H9 (cell line): ENCODE data around the gene UGT2B28. TPM values are rescaled to one million over a fixed set of nuclear protein-coding genes. Genes with fewer than 3 reads are reported as not detected.
"Not testable (repeated sequence)": the region's sequence is repeated elsewhere in the genome, so short reads cannot be mapped to it uniquely, and the experiment has no call there.

Experiments
- DNase-seq: peaks from one replicate; pipeline ENCODE4 v3.0.0-alpha.2; 2017
- H2AFZ ChIP-seq: one replicate; pipeline ENCODE4 v1.6.1; 2013; ENCODE audit warnings: mild to moderate bottlenecking, low read length, control low read depth, moderate library complexity
- H2AK5ac ChIP-seq: 2 replicates; pipeline ENCODE4 v1.6.1; 2013; ENCODE audit warnings: low read length, control low read depth, mixed read lengths; ENCODE audit not compliant: insufficient read length
- H2BK120ac ChIP-seq: one replicate; pipeline ENCODE4 v1.6.1; 2013; ENCODE audit warnings: low read depth, mild to moderate bottlenecking, low read length, control low read depth, inconsistent platforms; ENCODE audit not compliant: poor library complexity, severe bottlenecking
- H2BK12ac ChIP-seq: 2 replicates; pipeline ENCODE4 v1.6.1; 2013; ENCODE audit warnings: low read length, control low read depth, mixed read lengths, low read depth; ENCODE audit not compliant: insufficient read length
- H2BK15ac ChIP-seq: 2 replicates; pipeline ENCODE4 v1.6.1; 2013; ENCODE audit warnings: low read depth, low read length, control low read depth
- H2BK20ac ChIP-seq: one replicate; pipeline ENCODE4 v1.6.1; 2013; ENCODE audit warnings: low read depth, mild to moderate bottlenecking, low read length, control low read depth, inconsistent platforms; ENCODE audit not compliant: poor library complexity, severe bottlenecking
- H2BK5ac ChIP-seq: 2 replicates; pipeline ENCODE4 v1.6.1; 2013; ENCODE audit warnings: low read length, control low read depth, mixed read lengths; ENCODE audit not compliant: insufficient read length
- H3K14ac ChIP-seq: 2 replicates; pipeline ENCODE4 v1.6.1; 2013; ENCODE audit warnings: low read length, control low read depth; ENCODE audit not compliant: insufficient read depth
- H3K18ac ChIP-seq: 2 replicates; pipeline ENCODE4 v1.6.1; 2013; ENCODE audit warnings: low read depth, mild to moderate bottlenecking, mixed read lengths, low read length, control low read depth; ENCODE audit not compliant: insufficient read length
- H3K23ac ChIP-seq: 2 replicates; pipeline ENCODE4 v1.6.1; 2013; ENCODE audit warnings: low read length, control low read depth, mixed read lengths, low read depth; ENCODE audit not compliant: insufficient read length
- H3K23me2 ChIP-seq: 2 replicates; pipeline ENCODE4 v1.6.1; 2013; ENCODE audit warnings: low read depth, mild to moderate bottlenecking, mixed read lengths, low read length, control low read depth; ENCODE audit not compliant: insufficient read length, poor library complexity, severe bottlenecking
- H3K27ac ChIP-seq: 2 replicates; pipeline ENCODE4 v1.5.1; 2013; ENCODE audit warnings: low read length, control low read depth, mixed read lengths, low read depth; ENCODE audit not compliant: insufficient read length
- H3K27me3 ChIP-seq: 2 replicates; pipeline ENCODE4 v1.6.1; 2013; ENCODE audit warnings: low read length, control low read depth, inconsistent platforms; ENCODE audit not compliant: insufficient read depth
- H3K4ac ChIP-seq: 2 replicates; pipeline ENCODE4 v1.6.1; 2013; ENCODE audit warnings: low read depth, mild to moderate bottlenecking, control low read depth, inconsistent platforms, low read length, moderate library complexity
- H3K4me1 ChIP-seq: 2 replicates; pipeline ENCODE4 v1.6.1; 2013; ENCODE audit warnings: low read length, control low read depth, inconsistent platforms; ENCODE audit not compliant: insufficient read depth
- H3K4me2 ChIP-seq: 2 replicates; pipeline ENCODE4 v1.6.1; 2013; ENCODE audit warnings: low read length, control low read depth, mixed read lengths; ENCODE audit not compliant: insufficient read length, insufficient read depth
- H3K56ac ChIP-seq: 2 replicates; pipeline ENCODE4 v1.6.1; 2013; ENCODE audit warnings: low read depth, mild to moderate bottlenecking, mixed read lengths, low read length, control low read depth; ENCODE audit not compliant: insufficient read length
- H3K79me1 ChIP-seq: 2 replicates; pipeline ENCODE4 v1.6.1; 2013; ENCODE audit warnings: low read depth, mild to moderate bottlenecking, moderate library complexity, low read length, control low read depth, inconsistent platforms; ENCODE audit not compliant: insufficient read depth, poor library complexity, severe bottlenecking
- H3K79me2 ChIP-seq: 2 replicates; pipeline ENCODE4 v1.6.1; 2013; ENCODE audit warnings: low read length, control low read depth, inconsistent platforms; ENCODE audit not compliant: insufficient read depth
- H3K9ac ChIP-seq: 2 replicates; pipeline ENCODE4 v1.6.1; 2013; ENCODE audit warnings: low read length, control low read depth, mixed read lengths; ENCODE audit not compliant: insufficient read length; ENCODE audit errors: extremely low read depth
- H3K9me3 ChIP-seq: one replicate; pipeline ENCODE4 v1.6.1; 2013; ENCODE audit warnings: low read depth, low read length, inconsistent platforms; ENCODE audit not compliant: control insufficient read depth
- H3T11ph ChIP-seq: one replicate; pipeline ENCODE4 v1.6.1; 2013; ENCODE audit warnings: mild to moderate bottlenecking, low read length, control low read depth, inconsistent platforms
- H4K20me1 ChIP-seq: one replicate; pipeline ENCODE4 v1.6.1; 2013; ENCODE audit not compliant: control insufficient read depth, insufficient read length, insufficient read depth
- H4K5ac ChIP-seq: 2 replicates; pipeline ENCODE4 v1.6.1; 2013; ENCODE audit warnings: low read depth, mild to moderate bottlenecking, mixed read lengths, low read length, control low read depth; ENCODE audit not compliant: insufficient read length
- H4K8ac ChIP-seq: replicated peaks from 2 replicates; pipeline ENCODE4 v1.6.1; 2013; ENCODE audit warnings: low read length, control low read depth, mixed read lengths, low read depth; ENCODE audit not compliant: insufficient read length
- H4K91ac ChIP-seq: 2 replicates; pipeline ENCODE4 v1.6.1; 2013; ENCODE audit warnings: low read depth, mild to moderate bottlenecking, moderate library complexity, mixed read lengths, low read length, control low read depth; ENCODE audit not compliant: insufficient read length
- H3K27ac Mint-ChIP-seq, 3 experiments: 2 replicates in 2 of 3; 3 replicates in 1 of 3; pipeline ENCODE4 v1.8.0; 2020 to 2021; ENCODE audit warnings: mixed read lengths in 3 of 3, mild to moderate bottlenecking in 1 of 3, moderate library complexity in 1 of 3
- H3K27me3 Mint-ChIP-seq: 2 replicates; pipeline ENCODE4 v1.8.0; 2021; ENCODE audit warnings: low read depth, mild to moderate bottlenecking, moderate library complexity, mixed read lengths
- H3K36me3 Mint-ChIP-seq, 3 experiments: 2 replicates in 2 of 3; 3 replicates in 1 of 3; pipeline ENCODE4 v1.8.0; 2020 to 2021; ENCODE audit warnings: low read depth in 3 of 3, mixed read lengths in 3 of 3; ENCODE audit not compliant: insufficient read depth in 1 of 3
- H3K4me1 Mint-ChIP-seq, 2 experiments: 2 replicates each; pipeline ENCODE4 v1.8.0; 2020; ENCODE audit warnings: mixed read lengths in 2 of 2
- H3K4me3 Mint-ChIP-seq, 2 experiments: 2 replicates in 1 of 2; 3 replicates in 1 of 2; pipeline ENCODE4 v1.8.0; 2020 to 2021; ENCODE audit warnings: mild to moderate bottlenecking in 2 of 2, mixed read lengths in 2 of 2, moderate library complexity in 1 of 2
- H3K9me3 Mint-ChIP-seq, 2 experiments: 2 replicates in 1 of 2; 3 replicates in 1 of 2; pipeline ENCODE4 v1.8.0; 2020; ENCODE audit warnings: mild to moderate bottlenecking in 2 of 2, mixed read lengths in 2 of 2, moderate library complexity in 1 of 2
- WGBS: extraction: QIAGEN DNeasy Blood & Tissue Kit; methylation state at CpG from one replicate; pipeline ENCODE4 v1.1.7; 2013; ENCODE audit warnings: missing lambda C conversion rate, low lambda C conversion rate, mixed read lengths; ENCODE audit not compliant: insufficient read length; ENCODE audit errors: extremely low coverage; 5-methylcytosine and 5-hydroxymethylcytosine counted together
- total RNA-seq: library from RNA; stranded (reverse); gene quantifications from 2 replicates; pipeline ENCODE4 v1.2.1, GENCODE V29; 2021
- TF ChIP-seq, protein P1 (sequence below): fragments of 200-600 bp; sonication (generic); conservative IDR thresholded peaks from 3 replicates; pipeline ENCODE4 v1.8.0; 2021; ENCODE audit warnings: antibody characterized with exemption, mild to moderate bottlenecking

UGT2B28 gene
- total RNA-seq, 1 experiment from 2014 or later: not detected

DNA sequence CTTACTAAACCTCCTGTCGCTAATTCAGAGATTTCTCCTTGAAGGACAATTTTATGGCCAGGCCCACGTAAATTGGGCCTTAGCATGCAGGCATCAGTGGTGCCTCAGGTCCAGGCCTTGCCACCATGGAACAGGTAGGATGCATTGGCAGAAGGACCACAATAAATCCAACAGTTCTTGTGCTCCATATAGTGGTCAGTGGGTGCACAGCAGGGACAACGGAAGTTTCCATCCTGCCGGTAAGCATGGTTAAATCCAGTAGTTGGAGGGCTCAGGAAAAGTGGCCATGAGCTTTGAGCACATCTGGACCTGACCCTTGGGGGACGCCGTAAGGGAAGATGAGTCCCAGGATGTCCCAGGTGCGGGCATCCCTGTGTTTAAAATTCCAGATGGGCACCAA lies 11.7 kb upstream of the UGT2B28 start:
- peak overlapping the region in 1 of 3 experiments; percentile 22; a peak in 1 of 7 replicates for H3K27ac Mint-ChIP-seq
- not testable (repeated sequence) for H2BK15ac ChIP-seq, H4K5ac ChIP-seq, H3K27me3 Mint-ChIP-seq, H3K18ac ChIP-seq, H4K91ac ChIP-seq, H3K4ac ChIP-seq, H3K9me3 Mint-ChIP-seq, H3K23ac ChIP-seq, H2AK5ac ChIP-seq, H3K27ac ChIP-seq, H3K9me3 ChIP-seq, H3K9ac ChIP-seq, H3K79me1 ChIP-seq, H3K79me2 ChIP-seq, H3K4me1 Mint-ChIP-seq, H3K14ac ChIP-seq, H3K4me3 Mint-ChIP-seq, H3K27me3 ChIP-seq, DNase-seq, H3K4me2 ChIP-seq, H3K23me2 ChIP-seq, H2BK20ac ChIP-seq, H3T11ph ChIP-seq, H3K36me3 Mint-ChIP-seq, H4K8ac ChIP-seq, H3K4me1 ChIP-seq, H3K56ac ChIP-seq, H2BK12ac ChIP-seq, H2BK120ac ChIP-seq, H2AFZ ChIP-seq, H4K20me1 ChIP-seq, H2BK5ac ChIP-seq
- TF ChIP-seq, protein P1, sequence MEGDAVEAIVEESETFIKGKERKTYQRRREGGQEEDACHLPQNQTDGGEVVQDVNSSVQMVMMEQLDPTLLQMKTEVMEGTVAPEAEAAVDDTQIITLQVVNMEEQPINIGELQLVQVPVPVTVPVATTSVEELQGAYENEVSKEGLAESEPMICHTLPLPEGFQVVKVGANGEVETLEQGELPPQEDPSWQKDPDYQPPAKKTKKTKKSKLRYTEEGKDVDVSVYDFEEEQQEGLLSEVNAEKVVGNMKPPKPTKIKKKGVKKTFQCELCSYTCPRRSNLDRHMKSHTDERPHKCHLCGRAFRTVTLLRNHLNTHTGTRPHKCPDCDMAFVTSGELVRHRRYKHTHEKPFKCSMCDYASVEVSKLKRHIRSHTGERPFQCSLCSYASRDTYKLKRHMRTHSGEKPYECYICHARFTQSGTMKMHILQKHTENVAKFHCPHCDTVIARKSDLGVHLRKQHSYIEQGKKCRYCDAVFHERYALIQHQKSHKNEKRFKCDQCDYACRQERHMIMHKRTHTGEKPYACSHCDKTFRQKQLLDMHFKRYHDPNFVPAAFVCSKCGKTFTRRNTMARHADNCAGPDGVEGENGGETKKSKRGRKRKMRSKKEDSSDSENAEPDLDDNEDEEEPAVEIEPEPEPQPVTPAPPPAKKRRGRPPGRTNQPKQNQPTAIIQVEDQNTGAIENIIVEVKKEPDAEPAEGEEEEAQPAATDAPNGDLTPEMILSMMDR: peak; percentile 18; the same call in 1 of the 3 replicates
- no CpG with 5 or more reads among the region's 7 CpGs for WGBS

DNA sequence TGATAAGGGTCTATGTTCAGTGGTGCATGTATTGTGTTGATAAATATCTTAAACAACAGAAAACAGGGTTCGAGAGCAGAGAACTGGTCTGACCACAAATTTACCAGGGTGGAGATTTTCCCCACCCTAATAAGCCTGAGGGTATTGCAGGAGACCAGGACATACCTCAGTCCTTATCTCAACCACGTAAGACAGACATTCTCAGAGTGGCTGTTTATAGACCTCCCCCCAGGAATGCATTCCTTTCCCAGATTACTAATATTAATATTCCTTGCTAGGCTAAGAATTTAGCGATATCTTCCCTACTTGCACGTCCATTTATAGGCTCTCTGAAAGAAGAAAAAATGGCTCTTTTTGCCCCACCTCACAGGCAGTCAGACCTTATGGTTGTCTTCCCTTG lies 16.1 kb downstream of the UGT2B28 start:
- H2BK15ac ChIP-seq, H3K4me3 Mint-ChIP-seq, H2AFZ ChIP-seq, H3K14ac ChIP-seq, H3K27me3 ChIP-seq, H3K27ac ChIP-seq, H3K56ac ChIP-seq, H2BK20ac ChIP-seq, H4K20me1 ChIP-seq, H3K18ac ChIP-seq, H2BK12ac ChIP-seq, H3K4me1 ChIP-seq, H3K9me3 Mint-ChIP-seq, H3K4ac ChIP-seq, H3K23ac ChIP-seq, H3K79me1 ChIP-seq, H3K36me3 Mint-ChIP-seq, H2BK5ac ChIP-seq, H3K23me2 ChIP-seq, H3K9me3 ChIP-seq, H2AK5ac ChIP-seq, H2BK120ac ChIP-seq, H4K91ac ChIP-seq, H4K8ac ChIP-seq, H3K4me1 Mint-ChIP-seq, H3K27me3 Mint-ChIP-seq, H3K27ac Mint-ChIP-seq, H3K4me2 ChIP-seq, H3T11ph ChIP-seq, DNase-seq, H3K79me2 ChIP-seq, H4K5ac ChIP-seq, H3K9ac ChIP-seq: not testable (repeated sequence)
- WGBS: no CpG with 5 or more reads among the region's 4 CpGs
